ENCODE data around the gene RPP40.

The RPP40 gene

DNA sequence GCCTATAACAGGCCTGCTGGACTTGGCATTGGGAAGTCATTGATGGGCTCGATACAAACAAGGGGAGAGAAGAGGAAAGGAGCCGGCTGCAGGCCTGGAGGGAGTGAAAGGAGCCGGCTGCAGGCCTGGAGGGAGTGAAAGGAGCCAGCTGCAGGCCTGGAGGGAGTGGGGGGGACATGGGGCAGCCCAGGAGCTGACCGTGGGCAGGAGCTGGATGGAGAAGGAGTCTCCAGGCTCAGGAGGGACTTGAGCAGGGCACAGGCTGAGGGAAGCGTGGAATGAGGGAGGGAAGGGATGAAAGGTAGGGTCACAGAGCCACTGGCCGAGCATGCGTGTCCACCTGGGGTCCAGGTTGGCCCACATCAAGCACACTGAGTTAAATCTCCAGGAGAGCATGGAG, 32.0 kb downstream of the RPP40 start:
- no peak for DNase-seq (ENCODE audit: insufficient read length, low spot score)
- FAIRE-seq, result no peak

DNA sequence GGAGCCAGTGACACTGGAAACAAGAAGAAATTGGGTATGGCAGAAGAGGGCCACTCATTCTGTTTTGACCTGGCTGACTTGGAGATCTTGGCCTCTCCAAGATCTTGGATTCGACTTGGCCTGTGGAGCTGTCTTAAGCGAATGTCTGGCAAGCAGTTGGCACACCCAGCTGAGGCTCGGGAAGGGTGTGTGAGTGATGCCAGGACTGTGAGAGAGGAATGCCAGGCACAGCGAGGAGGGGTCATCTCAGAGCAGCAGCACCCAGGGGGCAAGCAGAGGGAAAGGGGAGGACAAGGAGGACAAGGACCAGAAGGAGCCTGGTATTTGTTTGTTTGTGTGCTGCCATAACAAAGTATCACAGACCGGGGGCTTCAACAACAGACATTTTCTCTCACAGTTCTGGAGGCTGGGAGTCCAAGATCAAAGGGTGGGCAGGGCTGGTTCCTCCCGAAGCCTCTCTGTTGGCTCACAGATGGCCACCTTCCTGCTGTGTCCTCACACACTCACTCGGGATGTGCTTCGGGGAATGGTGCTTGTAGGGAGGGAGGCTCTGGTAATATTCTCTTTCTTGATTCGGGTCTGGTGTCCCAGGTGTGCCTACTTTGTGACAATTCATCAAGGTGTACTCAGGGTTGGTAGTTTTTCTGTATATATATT, 33.0 kb downstream of the RPP40 start:
- FAIRE-seq (no peak), DNase-seq (ENCODE audit: insufficient read length, low spot score) (no peak)

DNA sequence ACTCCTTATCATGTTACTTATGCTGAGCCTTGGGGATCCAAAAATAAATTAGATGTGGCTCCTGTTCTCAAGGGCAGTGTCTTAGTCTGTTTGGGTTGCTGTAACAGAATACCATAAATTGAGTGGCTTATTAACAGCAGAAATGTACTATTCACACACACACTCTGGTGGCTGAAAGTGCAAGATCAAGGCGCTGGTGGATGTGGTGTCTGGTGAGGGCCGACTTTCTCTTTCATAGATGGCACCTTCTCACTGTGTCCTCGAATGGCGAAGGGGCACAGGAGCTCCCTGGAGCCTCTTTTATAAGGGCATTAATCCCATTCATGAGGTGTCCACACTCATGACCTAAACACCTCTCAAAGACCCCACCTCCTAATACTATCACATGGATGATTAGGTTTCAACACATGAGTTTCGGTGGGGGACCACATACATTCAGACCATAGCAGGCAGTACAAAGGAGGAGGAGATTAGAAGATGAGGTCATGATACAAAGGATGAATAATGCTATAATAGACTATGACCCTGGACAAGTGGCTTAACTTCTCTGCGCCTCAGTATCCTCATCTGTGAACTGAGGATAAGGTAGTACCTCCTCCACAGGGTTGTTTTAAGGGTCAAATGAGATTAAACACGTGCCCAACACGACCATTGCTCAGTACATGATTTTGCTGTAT, 34.1 kb downstream of the RPP40 start:
- FAIRE-seq, result no peak
- DNase-seq (ENCODE audit: insufficient read length, low spot score), result no peak

DNA sequence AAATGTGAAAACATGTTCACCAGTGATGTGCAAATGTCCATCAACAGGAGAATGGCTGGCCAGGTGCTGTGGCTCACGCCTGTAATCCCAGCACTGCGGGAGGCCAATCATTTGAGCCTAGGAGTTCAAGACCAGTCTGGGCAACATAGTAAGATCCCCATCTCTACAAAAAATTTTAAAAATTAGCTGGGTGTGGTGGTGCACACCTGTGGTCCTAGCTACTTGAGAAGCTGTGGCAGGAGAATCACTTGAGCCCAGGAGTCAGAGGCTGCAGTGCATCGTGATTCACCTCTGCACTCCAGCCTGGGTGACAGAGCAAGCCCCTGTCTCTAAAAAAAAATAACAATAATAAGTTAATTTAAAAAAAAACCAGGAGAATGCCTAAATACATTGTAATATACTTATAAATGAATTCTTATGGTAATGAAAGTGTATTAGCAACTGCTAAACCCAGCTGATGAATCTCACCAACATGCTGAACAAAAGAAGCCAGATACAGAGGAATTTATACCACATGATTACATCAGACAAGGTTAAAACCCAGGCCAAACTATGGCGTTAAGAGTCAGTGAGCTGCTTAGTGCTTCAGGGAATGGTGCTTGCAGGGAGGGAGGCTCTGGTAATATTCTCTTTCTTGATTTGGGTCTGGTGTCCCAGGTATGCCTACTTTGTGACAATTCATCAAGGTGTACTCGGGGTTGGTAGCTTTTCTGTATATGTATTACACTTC, 36.4 kb downstream of the RPP40 start:
- FAIRE-seq (no peak), DNase-seq (ENCODE audit: insufficient read length, low spot score) (no peak)

DNA sequence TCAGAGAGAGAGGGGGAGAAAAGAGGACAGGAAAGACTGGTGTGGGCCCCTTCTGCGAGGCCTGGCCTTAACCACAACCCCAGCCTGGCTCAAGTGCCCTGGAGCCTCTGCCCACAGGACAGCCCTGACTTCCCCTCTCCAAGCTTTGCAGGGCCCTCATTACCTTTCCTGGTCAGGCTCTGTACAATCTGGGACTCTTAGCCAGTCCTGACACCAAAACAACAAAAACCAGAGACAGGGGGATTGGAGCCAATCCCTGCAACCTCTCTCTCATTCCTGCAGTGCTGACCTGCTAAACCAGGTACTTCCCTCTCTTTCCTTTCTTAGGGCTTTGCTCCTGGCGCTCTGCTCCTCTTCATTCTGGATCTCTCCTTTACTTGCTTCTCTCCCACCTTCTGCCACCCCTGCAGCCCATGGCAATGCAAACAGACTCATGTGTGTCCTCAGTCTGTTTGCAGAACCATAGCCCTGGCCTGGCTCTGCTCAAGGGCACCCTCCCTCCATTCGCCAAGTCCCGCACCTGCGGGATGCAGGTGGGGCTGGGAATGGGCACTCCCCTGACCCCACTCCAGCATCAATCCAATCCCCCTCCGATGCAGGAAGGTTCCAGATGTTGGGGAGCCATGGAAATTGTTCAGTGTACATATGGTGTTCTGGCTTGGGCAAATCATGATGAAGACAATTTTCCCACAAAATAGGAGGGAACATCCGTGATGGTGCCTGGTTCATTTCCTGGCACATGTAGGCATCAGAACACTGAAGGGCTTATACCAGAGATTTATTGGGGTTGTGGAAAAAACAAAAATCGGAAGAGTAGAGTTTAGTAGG, 38.1 kb downstream of the RPP40 start:
- DNase-seq (ENCODE audit: insufficient read length, low spot score) (no peak), FAIRE-seq (no peak)

DNA sequence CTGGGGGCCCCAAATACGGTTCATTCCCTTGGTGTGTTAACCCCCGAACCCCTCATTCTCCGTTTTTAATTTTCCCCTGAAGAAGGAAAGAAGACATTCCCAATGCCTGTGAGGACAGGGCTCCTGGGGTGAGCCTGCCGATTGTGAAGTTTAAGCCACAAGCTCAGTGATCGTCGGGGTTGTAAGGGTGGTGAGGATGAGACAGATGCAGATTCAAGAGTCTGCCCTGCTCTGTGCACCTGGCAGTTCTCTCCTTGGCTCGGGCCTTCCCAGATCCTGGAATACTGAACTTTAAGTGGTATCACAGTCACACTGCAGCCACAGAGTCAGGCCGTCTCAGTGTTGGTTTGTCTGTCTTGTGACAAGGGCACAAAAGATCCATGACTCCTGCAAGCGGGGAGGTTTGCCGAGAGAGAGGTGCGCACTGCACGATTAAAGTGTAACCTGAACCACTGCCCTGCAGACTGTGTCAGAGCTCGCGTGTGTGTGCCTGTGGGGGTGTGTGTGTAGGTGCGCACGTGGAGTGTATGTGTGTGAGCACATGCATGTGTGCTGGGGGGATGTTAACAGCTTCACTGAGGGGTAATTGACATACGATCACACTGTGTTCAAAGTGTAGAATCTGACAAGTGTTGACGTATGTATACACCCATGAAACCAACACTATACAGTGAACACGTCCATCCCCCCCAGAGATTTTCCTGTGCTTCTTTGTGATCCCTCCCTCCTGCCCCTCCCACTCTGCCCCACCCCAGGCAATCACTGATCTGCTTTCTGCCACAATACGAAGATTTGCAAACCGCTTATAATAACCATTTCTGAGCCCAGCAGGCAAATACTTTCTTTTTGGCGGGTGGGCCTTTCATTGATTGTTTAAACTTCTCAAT, 38.9 kb downstream of the RPP40 start:
- DNase-seq (ENCODE audit: insufficient read length, low spot score) (no peak), FAIRE-seq (no peak)

DNA sequence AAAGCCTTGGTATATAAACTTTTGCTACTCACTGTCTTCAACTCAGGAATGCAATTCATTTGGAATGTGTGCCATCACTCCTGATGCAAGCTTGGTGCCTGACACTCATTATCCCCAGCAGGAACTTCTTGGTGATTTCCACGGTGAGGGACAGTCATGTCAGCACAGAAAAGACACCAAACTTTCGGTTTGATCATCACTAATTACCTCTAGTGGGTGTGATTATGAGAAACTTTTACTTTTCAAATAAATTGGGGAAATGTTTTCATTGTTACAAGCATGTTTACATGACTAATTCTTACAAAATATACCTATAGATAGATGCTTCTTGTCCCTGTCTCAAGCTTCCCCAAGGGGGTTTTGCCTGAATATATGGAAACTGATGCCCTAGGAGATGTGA, 40.9 kb downstream of the RPP40 start:
- no peak for FAIRE-seq

DNA sequence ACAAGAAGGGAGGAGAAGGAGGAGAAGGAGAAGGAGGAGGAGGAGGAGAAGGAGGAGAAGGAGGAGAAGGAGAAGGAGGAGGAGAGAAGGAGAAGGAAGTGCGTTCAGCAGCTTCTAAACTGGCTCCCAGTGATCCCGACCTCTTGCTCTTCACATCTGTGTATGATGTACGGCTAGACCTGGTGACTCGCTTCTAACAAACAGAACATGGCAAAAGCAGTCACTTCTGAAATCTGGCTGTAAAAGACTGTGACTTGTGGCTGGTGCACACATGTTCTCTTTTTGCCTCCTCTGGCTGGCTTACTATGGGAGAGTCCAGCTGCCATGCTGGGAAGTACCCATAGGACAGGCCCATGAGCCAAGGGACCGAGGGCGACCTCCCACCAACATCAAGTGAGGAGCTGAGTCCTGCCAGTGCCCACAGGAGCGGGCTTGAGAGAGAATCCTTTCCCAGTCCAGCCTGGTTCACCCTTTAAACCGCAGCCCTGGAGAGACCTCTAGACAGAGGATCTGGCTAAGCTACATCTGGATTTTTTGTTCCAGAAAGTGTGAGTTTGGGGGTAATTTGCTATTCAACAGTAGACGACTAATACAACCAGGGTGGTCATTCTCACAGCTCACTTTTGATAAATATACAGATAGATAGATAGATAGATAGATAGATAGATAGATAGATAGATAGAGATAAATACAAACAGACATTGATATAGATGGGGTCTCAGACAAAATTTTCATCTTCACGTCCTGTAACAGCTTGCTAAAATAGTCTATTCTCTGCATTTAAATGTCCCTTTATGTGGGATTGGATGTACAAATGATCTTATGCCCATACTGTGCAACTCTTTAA, 42.3 kb downstream of the RPP40 start:
- no peak for DNase-seq (ENCODE audit: insufficient read length, low spot score)
- FAIRE-seq, result no peak

More for the DNA sequence above, 40.9 kb downstream of the RPP40 start:
- no peak for DNase-seq (ENCODE audit: insufficient read length, low spot score)

DNA sequence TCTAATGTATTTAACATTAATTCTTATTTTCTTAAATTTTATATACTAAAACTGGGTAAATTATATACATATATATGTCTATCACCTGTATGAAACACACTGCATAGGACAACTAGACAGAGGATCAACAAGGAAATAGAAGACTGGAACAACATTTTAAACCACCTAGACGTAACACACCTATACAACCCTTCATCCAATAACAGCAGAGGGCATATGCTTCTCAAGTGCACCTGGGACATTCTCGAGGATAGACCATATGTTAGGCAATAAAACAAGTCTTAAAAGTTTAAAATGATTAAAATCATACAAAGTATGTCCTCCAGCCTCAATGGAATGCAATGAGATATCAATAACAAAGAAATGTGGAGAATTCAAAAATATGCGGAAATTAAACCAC, 45.2 kb downstream of the RPP40 start:
- DNase-seq (ENCODE audit: insufficient read length, low spot score), result no peak
- no peak for FAIRE-seq

DNA sequence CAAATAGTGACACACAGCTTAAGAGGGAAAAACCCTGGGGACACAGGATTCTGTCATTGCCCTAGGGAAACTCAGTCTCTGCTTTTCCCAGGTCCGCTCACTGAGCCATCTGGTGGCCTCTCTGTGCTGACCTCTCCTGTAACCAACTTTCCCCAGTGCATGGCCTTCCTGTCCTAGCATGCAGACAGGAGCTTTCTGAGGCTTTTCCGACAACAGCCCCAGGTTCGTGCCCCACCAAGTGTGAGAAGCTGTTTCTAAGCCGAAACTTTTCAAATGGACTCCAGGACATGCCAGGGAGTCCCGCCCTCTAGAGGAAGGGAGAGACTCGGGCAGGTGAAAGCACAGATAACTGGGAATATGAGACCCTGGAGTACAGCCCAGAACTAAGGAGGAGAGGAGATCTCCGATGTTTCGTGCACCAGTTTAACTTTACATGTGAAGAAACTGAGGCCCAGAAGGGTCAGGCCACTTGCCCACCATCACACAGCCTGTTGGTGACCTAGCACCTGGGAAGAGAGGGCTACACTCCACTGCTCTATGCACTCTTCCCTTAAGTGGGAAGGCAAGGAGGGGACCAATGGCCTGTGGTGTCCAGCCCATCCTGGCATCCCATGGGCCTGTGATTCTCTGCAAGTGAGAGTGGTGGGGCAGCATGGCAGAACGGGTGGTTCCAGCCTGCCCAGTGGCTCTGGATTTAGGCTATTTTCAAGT, 46.2 kb downstream of the RPP40 start:
- FAIRE-seq (no peak), DNase-seq (ENCODE audit: insufficient read length, low spot score) (no peak)

DNA sequence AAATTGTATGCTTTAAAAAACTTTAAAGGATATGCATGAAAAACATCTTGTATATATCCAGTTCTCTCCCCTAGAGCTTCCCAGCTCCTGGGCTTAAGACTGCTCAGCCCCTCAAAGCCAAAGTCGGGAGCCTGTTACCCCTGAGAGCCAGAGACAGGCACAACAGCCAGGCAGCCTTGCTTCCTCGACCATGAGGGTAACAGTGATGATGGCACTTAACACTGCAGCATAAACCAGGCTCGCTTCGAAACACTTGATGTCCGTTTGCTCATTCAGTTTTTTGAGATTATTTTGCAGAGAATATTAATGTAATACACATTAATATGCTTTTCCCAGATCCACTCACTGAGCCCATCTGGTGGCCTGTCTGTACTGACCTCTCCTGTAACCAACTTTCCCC, 47.2 kb downstream of the RPP40 start:
- no peak for FAIRE-seq

DNA sequence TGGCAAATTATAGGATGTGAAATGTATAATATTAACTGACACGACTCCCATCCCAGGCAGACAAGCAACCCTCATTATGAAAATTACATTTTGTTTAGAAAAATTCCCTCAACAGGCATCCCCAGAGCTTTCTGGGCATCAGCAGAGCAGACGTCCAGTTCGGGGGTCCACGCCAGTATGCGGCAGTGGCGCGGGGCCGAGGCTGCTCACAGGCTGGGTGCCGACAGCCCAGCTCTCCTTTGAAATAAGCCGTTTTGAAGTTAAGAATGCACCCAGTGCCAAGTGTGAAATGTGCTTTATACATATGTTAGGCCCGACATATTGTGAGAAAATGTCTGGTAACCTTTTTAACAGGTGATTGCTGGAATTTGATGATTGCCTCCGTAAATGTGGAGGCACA, 50.4 kb downstream of the RPP40 start:
- DNase-seq (ENCODE audit: insufficient read length, low spot score) (no peak), FAIRE-seq (no peak)

More for the DNA sequence above, 47.2 kb downstream of the RPP40 start:
- DNase-seq (ENCODE audit: insufficient read length, low spot score), result no peak

DNA sequence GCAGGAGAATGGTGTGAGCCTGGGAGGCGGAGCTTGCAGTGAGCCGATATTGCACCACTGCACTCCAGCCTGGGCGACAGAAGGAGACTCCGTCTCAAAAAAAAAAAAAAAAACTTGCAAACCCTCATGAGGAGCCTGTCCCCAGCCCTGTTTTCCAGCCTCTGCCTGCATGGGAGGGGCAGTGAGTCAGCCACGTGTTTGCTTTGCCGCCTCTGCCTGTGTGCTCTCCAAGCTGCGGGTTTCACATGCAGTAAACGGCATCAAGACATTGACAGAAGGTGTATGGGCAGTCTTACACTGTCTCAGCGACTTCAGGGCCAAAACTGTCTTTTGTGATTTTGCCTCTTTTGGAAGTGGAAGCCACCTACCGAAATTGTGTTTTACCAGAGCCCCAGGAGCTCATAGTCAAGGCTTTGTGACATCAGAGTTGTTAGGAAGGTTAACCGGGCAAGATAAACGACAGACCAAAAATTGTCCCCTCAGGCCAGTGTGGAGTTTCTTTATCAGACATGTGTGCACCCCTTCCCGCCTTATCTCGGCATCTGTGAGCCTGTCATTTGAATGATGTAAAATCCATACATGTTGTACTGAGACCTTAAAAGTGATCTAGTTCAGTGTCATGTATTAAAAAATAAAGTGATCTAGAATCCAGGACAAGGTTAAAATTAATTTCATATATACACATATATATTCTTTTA, 52.9 kb downstream of the RPP40 start:
- DNase-seq (ENCODE audit: insufficient read length, low spot score), result no peak
- FAIRE-seq, result no peak

DNA sequence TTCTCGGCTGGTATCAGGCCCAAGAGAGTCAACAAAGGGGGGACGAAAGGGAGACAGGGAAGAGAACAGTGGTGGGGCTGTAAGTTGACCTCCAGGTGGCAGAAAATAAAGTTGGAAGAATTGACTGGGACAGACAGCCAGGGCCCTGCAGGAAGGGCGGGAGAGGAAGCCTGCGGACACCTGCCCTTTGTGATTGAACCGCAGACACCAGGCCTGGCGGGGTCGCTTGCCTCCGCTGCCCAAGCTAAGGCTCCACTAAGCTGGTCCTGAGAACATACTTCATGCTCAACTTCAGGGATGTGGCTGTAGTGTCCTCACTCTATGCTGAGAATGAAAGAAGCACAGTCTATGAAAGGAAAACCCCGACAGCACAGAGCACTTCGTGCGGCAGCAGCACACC, 53.8 kb downstream of the RPP40 start:
- FAIRE-seq, result no peak
- DNase-seq (ENCODE audit: insufficient read length, low spot score), result no peak

DNA sequence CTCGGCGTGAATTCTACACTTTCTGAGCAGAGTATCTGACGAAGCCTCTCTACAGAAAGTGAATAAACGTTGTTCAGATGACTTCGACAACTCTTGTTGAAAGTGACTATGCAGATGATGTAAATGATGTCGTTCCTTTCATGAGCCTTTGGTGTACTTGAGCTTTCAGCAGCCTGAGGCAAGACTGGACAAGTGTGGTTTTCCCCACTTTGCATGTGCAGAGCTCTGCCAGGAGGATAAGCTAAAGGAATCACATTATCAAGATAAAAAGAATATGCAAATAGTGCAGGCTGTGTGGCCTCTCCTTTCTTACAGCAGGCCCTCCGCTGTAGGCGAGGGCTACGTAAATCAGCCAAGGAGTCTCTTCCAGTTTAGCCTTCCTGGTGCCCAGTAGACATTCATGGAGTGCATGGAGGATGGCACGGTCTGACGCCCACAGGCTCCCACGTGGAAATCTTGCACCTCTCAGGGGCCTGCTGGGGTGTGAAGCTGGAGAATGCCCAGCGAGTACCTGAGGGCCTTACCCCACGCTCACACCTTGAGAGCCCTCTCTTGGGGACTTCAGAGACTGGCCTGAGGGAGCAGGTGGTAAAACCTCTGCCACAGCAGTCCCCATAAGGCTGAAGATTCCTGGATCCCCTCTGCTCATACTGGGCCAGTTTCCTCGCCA, 54.9 kb downstream of the RPP40 start:
- FAIRE-seq, result no peak
- no peak for DNase-seq (ENCODE audit: insufficient read length, low spot score)

DNA sequence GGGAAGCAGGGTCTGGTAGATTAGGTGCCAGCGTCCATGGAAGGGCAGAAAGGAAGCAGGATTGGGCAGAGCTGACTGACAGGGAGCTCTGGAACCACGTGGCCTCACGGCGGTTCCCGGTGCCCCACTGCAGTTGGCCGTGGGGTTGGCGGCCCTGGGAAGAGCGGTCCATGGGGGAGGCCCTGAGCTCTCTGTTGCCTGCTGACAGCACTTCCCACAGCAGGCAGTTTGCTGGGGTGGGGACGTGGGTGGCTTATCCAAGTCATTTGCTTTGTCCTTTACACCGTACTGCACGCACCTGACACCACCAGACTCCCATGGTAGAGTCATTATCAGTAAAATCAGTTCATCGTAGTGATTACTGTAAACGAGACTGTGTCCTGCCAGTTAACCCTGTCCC, 56.1 kb downstream of the RPP40 start:
- no peak for FAIRE-seq
- no peak for DNase-seq (ENCODE audit: insufficient read length, low spot score)

DNA sequence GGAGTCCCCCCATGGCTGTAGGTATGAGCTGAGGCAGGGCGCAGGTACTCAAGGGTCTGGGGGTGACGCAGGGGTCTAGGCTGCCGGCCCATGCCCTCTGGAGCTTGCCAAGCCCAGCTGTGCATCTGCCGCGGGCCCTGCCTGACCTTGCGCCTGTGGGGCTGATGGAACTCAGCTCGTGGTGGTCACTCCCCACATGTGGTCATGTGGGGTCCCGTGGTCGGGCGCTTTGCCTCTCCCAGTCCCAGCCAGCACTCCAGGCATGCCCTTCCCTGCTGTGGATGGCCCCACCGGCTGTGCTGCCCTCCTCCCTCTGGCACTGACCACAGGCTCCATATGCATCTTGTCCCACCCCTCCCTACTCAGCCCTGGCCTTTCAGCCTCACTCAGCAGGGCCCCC, 57.3 kb downstream of the RPP40 start:
- FAIRE-seq, result no peak
- DNase-seq (ENCODE audit: insufficient read length, low spot score), result no peak
